ENCODE data around the gene GJA5. TPM values are rescaled to one million over a fixed set of nuclear protein-coding genes. Genes with fewer than 3 reads are reported as not detected.

GJA5 gene
- total RNA-seq, 1 donor from 2014 or later: 0.29 TPM

DNA sequence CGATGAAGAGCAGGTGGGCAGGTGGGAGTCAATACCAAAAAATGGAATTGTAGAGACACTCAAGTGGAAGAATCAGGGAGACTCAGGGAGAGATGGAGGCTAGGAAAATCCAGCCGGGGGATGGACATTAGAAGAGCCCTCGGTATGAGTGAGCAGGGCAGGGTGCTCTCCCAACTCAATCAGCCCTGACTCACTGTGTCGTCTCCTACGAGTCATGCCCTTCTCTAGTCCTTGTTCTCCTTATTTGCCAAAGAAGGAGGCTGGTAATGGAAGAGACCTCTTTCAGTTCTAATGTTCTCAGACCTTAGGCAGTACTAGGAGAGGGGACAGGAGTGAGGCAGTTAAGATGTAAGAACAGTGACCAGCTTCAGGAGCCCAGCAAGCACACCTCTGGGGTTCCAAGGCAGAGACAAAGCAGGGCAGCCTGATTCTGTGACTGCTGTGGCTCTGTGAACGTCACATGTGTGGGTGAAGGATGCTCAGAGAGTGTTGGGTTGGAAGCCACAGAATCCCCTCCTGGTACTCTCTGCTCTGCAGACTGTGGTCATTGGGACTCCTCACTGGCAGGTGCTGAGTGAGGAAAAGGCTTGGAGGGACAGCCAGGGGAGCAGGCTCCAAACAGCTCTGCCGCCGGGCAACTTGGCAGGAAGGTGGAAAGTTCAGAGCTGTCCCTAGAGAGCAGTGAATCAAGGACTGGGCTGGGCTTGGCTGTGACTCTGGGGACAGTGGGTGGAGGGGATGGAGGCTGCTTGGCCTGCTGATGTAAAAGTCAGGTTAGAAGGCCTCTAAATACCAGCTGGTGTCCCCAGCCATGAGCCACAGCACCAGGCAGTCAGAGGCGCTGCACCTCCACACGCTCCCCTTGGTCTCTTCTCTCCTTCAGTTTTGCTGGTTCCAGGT is 11.1 kb upstream of the GJA5 start:
- DNase-seq (ENCODE audit: low read depth): peak; percentile 19
- TF ChIP-seq, protein P1, sequence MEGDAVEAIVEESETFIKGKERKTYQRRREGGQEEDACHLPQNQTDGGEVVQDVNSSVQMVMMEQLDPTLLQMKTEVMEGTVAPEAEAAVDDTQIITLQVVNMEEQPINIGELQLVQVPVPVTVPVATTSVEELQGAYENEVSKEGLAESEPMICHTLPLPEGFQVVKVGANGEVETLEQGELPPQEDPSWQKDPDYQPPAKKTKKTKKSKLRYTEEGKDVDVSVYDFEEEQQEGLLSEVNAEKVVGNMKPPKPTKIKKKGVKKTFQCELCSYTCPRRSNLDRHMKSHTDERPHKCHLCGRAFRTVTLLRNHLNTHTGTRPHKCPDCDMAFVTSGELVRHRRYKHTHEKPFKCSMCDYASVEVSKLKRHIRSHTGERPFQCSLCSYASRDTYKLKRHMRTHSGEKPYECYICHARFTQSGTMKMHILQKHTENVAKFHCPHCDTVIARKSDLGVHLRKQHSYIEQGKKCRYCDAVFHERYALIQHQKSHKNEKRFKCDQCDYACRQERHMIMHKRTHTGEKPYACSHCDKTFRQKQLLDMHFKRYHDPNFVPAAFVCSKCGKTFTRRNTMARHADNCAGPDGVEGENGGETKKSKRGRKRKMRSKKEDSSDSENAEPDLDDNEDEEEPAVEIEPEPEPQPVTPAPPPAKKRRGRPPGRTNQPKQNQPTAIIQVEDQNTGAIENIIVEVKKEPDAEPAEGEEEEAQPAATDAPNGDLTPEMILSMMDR (IDR thresholded peaks at IDR 0.05; ENCODE audit: insufficient read depth, low read length, poor library complexity, severe bottlenecking): no peak
- Histone ChIP-seq H3K27me3 (ENCODE audit: control insufficient read depth, insufficient read depth, low read length) (no peaks in the 10 kb centered on the region), H3K4me3 (ENCODE audit: low read depth, low read length) (no peak overlapping the region), H3K36me3 (ENCODE audit: control insufficient read depth, insufficient read depth, low read length) (no peaks in the 10 kb centered on the region)

DNA sequence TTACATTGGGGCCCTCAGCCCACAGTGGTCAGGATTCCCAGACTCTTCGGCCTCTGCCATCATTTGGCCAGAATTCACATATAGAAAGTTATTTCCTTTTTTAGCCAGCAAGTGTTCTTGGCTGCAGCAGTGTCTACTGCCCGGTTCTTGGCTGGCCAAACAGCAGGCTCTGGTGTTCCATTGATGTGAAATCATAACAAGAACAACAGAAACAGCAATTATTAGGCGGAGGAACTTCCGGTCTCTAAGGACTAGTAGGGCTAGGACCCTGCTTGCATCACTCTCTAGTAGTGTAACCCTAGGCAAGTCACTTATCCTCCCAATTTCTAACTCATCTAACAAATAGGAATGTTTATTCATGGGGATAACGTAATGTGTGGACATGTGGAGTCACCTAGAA is 8.7 kb upstream of the GJA5 start:
- DNase-seq (ENCODE audit: low read depth): no peak
- TF ChIP-seq, protein P1 (IDR thresholded peaks at IDR 0.05; ENCODE audit: insufficient read depth, low read length, poor library complexity, severe bottlenecking): no peak
- no peak overlapping the region for H3K4me3 ChIP-seq (ENCODE audit: low read depth, low read length)
- H3K36me3 ChIP-seq (ENCODE audit: control insufficient read depth, insufficient read depth, low read length): no peaks in the 10 kb centered on the region
- H3K27me3 ChIP-seq (ENCODE audit: control insufficient read depth, insufficient read depth, low read length): no peaks in the 10 kb centered on the region

DNA sequence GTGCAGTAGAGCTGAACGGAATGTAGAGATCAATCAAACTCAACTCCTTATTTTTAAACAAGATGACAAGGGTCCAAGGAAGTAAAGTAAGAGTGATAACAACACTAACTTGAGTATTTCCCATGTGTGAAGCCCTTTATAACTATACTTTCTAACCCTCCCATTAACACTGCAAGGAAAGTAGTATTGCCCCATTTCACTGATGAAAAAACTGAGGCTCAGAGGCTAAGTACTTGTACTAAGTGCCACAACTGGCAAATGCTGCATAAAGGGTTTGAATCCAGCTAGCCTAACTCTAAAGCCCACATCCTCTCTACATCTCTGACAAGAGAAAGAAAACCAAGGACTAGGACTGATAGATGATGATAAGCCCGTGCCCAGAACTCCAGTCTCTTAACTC is 8.2 kb upstream of the GJA5 start:
- TF ChIP-seq, protein P1 (IDR thresholded peaks at IDR 0.05; ENCODE audit: insufficient read depth, low read length, poor library complexity, severe bottlenecking): no peak
- no peaks in the 10 kb centered on the region for H3K36me3 ChIP-seq (ENCODE audit: control insufficient read depth, insufficient read depth, low read length)
- no peak overlapping the region for H3K4me3 ChIP-seq (ENCODE audit: low read depth, low read length)
- no peaks in the 10 kb centered on the region for H3K27me3 ChIP-seq (ENCODE audit: control insufficient read depth, insufficient read depth, low read length)
- no peak for DNase-seq (ENCODE audit: low read depth)

DNA sequence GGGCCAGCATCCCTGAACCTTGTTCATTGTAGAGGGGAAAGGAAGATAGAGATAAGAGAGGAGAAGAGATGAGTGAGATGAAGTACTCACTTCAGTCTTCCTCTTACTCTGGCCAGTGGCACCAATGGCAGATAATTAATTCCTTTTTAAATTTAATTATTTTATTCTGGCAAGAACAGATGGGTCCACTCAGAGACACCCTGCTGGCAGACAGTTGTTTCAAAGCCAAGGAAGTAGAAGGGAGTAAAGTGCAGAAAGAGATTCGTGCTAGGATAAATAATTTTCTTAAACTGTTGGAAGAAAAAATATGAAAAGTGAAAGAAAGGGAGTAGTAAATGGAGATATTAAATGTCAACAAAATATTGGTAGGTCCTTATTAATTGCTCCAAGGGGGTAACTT is 7.7 kb upstream of the GJA5 start:
- H3K36me3 ChIP-seq (ENCODE audit: control insufficient read depth, insufficient read depth, low read length): no peaks in the 10 kb centered on the region
- no peak overlapping the region for H3K4me3 ChIP-seq (ENCODE audit: low read depth, low read length)
- no peak for DNase-seq (ENCODE audit: low read depth)
- no peaks in the 10 kb centered on the region for H3K27me3 ChIP-seq (ENCODE audit: control insufficient read depth, insufficient read depth, low read length)
- TF ChIP-seq, protein P1 (IDR thresholded peaks at IDR 0.05; ENCODE audit: insufficient read depth, low read length, poor library complexity, severe bottlenecking): no peak

DNA sequence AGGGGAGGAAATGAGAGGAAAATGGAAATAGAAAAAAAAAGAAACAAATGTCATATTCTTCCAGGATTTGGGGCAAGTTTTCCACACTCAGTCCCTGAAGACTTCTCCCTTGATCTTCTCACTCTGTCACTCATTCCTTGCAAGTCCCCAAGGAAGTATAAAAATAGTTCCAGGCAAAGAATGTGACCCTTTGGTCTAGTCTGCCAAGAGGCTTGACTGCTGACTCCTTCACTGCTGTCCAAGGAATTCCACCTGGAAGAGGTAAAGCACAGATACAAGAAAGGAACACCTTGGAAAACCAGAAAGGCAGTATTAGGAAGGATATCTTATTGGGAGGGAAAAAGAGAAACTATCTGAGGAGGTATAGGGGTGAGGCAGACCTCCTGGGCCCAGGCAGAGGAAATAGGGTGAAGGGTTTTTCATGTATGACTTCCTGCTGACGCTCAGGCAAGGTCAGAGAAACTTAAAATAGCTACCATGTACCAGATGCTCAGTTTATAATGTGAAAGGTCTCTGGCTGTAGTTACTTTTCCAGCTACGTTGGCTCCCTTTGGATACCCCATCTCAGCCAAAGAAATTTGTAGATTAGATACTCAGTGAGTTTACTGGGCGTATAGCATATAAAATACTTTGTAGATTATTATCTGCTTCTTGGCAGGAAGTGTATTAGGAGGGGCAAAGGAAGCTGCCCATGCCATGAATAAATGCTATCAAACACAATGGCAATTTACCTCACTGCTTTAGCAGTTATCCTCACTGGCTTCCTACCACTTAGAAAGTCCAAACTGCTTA is 2.0 kb upstream of the GJA5 start:
- H3K27me3 ChIP-seq (ENCODE audit: control insufficient read depth, insufficient read depth, low read length): no peaks in the 10 kb centered on the region
- no peak overlapping the region for H3K4me3 ChIP-seq (ENCODE audit: low read depth, low read length)
- no peak for DNase-seq (ENCODE audit: low read depth)
- H3K36me3 ChIP-seq (ENCODE audit: control insufficient read depth, insufficient read depth, low read length): no peaks in the 10 kb centered on the region
- TF ChIP-seq, protein P1 (IDR thresholded peaks at IDR 0.05; ENCODE audit: insufficient read depth, low read length, poor library complexity, severe bottlenecking): no peak
